Diencephalon (tissue), 1 donor: ENCODE measurements around the gene C20orf96. TPM values are rescaled to one million over a fixed set of nuclear protein-coding genes. Genes with fewer than 3 reads are reported as not detected.

Source experiments
- total RNA-seq: library from RNA; depleted of rRNA; stranded (reverse); fragments of >200 nt; gene quantifications from one replicate; pipeline ENCODE4 v1.2.3, GENCODE V29; 2014

Gene C20orf96, protein sequence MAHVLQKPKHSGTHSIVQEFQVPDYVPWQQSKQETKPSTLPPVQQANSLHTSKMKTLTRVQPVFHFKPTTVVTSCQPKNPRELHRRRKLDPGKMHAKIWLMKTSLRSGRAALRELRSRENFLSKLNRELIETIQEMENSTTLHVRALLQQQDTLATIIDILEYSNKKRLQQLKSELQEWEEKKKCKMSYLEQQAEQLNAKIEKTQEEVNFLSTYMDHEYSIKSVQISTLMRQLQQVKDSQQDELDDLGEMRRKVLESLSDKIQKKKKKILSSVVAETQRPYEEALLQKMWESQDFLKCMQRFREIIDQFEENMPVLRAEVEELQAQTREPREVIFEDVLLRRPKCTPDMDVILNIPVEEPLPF
- 7.2 TPM for total RNA-seq

GRCh38 chr20:290084-290831 lies at the start of gene C20orf96:
C20orf96 (minus strand) TSS chr20:290750; CDS start chr20:290610, 140 bp downstream.

GRCh38 chr20:325045-325888 lies 34.7 kb upstream of the C20orf96 start, which contains the start of gene SOX12:
SOX12 (plus strand) TSS chr20:325552; CDS start chr20:325925, 373 bp downstream.

GRCh38 chr20:297098-297924 lies 6.8 kb upstream of the C20orf96 start, which contains the start of gene ZCCHC3:
ZCCHC3 (plus strand) TSS chr20:297570; CDS start chr20:297587, 17 bp downstream.

GRCh38 chr20:257419-257818 lies 33.1 kb downstream of the C20orf96 start, which contains the start of gene DEFB132:
DEFB132 (plus strand) TSS chr20:257724; CDS start chr20:257779, 55 bp downstream.

DNA sequence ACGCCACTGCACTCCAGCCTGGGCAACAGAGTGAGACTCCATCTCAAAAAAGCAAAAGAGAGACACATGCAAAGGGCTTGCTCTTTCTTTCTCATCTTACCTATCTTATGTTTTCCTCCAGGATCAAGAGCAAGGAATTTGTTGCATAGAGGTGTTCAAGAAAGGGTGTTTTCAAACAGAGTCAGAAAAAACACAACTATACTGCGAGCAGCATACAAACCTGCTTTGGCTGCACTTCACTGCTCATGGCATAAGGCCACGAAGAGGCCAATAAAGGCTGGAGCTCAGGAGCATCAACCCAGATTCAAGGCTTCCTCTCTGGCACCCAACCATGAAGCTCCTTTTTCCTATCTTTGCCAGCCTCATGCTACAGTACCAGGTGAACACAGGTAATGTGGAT lies 63.6 kb downstream of the C20orf96 start, which contains the start of gene DEFB129:
Gene DEFB129 (plus strand): TSS at position 301 of the 400 bp plus-strand sequence. CDS start 31 bp downstream, at position 332.

Other genes starting within 250 kb of the C20orf96 start
- gene DEFB125, start 203.1 kb downstream of the C20orf96 start, total RNA-seq: not detected
- gene DEFB126, start 148.2 kb downstream of the C20orf96 start, total RNA-seq: not detected
- gene DEFB127, start 133.3 kb downstream of the C20orf96 start, total RNA-seq: not detected
- not detected for gene DEFB128, start 101.0 kb downstream of the C20orf96 start, total RNA-seq
- gene DEFB129, start 63.5 kb downstream of the C20orf96 start, total RNA-seq: not detected
- gene DEFB132, start 33.0 kb downstream of the C20orf96 start, total RNA-seq: not detected
- 22.4 TPM for gene ZCCHC3, start 6.8 kb upstream of the C20orf96 start, total RNA-seq
- gene SOX12, start 34.8 kb upstream of the C20orf96 start, total RNA-seq: 10.4 TPM
- 52.4 TPM for gene NRSN2, start 56.4 kb upstream of the C20orf96 start, total RNA-seq
- 11.5 TPM for gene TRIB3, start 90.0 kb upstream of the C20orf96 start, total RNA-seq
- 23.5 TPM for gene RBCK1, start 117.5 kb upstream of the C20orf96 start, total RNA-seq
- 18.9 TPM for gene TBC1D20, start 171.8 kb upstream of the C20orf96 start, total RNA-seq